Measurements from ENCODE around the gene ACOX1.
"Not testable (repeated sequence)": the region's sequence is repeated elsewhere in the genome, so short reads cannot be mapped to it uniquely, and the experiment has no call there.

The ACOX1 gene

DNA sequence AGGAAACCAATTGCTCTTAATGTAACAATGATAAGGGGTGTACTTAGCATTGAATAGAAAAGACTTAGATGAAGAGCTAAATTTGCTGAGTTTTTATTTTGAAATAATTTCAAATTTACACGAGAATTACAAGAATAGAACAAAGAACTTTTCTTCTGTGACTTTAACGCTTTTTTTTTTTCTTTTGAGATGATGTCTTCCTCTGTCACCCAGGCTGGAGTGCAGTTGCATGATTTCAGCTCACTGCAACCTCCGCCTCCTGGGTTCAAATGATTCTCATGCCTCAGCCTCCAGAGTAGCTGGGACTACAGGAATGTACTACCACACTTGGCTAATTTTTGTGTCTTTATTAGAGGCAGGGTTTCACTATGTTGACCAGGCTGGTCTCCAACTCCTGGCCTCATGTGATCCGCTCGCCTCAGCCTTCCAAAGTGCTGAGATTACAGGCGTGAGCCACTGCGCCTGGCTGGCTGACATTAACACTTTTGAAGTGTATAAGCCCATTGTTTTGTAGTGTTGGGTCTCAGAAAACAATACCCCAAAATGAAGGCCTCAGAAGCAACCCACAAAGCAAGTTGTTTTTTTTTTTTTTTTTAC, 2.2 kb upstream of the ACOX1 start:
- DNase-seq (ENCODE audit: low read depth in 2 of 2), result no peak

DNA sequence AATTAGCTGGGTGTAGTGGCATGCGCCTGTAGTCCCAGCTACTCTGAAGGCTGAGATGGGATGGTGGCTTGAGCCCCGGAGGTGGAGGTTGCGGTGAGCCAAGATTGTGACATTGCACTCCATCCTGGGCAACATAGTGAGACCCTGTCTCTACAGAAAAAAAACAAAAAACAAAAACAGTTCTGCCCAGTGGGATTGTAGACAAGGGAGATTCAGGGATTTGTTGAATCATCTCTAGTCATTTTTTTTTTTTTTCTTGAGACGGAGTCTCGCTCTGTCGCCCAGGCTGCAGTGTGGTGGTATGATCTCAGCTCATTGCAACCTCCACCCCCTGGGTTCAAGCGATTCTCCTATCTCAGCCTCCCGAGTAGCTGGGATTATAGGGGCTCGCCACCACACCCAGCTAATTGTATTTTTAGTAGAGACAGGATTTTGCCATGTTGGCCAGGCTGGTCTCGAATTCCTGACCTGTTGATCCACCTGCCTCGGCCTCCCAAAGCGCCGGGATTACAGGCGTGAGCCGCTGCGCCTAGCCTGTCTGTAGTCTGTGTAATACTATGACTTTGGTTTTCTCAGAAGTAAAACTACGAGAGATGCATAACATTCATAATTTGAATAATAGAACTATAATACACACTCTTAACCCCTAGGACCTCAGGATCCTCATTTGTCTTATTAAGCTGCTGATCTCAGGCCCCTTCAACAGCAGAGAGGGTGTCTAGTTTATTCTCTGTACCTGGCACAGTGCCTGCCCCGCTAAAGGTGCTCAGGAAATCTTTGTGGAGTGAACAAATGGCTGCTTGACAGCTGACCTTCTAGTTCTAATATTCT, 1.4 kb upstream of the ACOX1 start:
- DNase-seq (ENCODE audit: low read depth in 2 of 2), result no peak

DNA sequence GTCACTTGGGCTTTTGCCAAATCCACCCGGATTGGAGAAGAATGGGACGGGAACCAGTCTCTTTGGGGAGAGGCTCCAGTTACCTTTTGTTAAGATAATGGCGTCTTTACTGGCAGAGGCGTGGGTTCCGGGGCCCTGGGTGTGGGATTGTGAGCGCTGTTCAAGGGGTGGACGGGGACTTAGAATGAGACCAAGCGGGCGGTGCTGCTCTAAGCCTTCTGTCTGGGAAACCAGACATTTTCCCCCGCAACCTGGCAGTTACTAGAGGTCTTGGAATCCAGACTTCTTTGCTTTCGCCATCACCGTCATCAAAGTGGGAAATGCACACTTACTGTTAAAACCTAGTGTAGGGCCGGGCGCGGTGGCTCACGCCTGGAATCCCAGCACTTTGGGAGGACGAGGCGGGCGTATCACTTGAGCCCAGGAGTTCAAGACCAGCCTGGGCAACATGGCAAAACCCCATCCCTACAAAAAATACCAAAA, 780 bp upstream of the ACOX1 start:
- DNase-seq (ENCODE audit: low read depth in 2 of 2), result no peak

DNA sequence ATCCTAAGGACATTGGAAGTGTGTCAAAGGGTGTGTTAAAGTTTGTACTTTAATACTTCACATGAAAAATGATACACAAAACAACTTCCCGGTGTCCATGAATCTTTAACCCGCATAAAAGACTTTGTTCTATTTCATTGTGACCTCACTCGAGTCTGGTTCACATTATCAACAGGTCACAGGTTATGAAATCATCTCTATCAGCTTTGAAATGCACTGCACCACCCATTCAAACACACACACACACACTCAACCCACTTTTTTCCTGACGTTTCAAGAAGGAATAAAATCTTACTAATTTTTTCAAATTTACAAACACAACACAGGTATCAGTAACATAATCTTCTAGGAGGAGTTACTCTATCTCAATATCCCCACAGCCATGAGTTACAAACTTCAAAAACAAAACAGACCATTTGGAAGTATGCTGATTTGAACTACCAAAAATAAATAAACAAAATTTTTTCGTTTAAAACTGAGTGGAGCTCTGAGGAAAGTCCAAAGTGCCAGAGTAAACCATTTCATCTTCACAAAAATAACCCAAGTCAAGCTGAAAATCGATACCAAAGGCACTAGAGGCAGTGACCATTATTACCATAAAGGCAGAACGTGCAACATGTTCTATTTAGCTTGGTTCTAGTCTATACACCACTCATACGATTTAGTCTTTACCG, 2.7 kb downstream of the ACOX1 start:
- no peak for DNase-seq (ENCODE audit: low read depth in 2 of 2)

DNA sequence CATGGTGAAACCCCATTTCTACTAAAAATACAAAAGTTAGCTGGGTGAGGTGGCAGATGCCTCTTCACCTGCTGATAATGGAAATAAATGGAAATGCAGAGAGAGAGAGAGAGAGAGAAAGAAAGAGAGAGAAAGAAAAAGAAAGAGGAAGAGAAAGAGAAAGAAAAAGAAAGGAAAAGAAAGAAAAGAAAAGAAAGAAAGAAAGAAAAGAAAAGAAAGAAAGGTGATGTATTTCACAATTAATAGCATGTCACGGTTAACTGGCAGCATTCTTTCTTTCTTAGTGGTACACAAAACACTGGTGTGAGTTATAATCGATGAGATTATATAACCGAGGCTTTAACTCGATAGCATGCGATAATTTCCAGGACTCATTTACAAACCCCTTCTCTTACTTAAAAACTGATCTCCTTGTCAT, 3.2 kb downstream of the ACOX1 start:
- DNase-seq (ENCODE audit: low read depth in 2 of 2), result no peak

DNA sequence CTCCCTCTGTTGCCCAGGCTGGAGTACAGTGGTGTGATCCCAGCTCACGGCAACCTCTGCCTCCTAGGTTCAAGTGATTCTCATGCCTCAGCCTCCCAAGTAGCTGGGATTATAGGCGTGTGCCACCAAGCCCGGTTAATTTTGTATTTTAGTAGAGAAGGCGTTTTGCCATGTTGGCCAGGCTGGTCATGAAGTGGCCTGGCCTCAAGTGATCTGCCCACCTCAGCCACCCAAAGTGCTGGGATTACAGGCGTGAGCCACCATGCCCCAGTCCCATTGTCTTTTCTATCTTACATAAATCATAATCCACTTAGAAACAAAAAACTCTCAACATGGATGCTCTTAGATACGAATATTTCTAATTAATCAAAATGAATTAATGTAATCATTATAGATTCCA, 3.8 kb downstream of the ACOX1 start:
- DNase-seq (ENCODE audit: low read depth in 2 of 2), result not testable (repeated sequence)

DNA sequence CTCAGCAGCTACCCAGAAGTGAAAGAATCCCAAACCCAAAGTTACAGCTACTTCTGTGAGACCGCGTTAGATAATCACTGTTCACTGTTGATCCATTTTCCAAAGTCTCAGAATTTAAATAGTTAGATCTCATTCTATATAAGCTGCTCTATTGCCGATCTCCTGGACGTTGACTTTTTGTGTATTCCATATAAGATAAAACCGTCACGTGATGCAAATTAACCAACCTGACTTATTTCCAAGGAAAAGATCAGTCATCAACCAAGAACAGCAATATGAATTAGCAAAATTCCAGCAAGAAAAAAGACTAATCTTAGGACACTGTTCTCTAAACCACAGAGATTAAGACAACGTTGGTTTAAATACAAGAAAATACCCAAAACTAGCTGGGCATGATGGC, 8.3 kb downstream of the ACOX1 start:
- DNase-seq (ENCODE audit: low read depth in 2 of 2), result no peak

DNA sequence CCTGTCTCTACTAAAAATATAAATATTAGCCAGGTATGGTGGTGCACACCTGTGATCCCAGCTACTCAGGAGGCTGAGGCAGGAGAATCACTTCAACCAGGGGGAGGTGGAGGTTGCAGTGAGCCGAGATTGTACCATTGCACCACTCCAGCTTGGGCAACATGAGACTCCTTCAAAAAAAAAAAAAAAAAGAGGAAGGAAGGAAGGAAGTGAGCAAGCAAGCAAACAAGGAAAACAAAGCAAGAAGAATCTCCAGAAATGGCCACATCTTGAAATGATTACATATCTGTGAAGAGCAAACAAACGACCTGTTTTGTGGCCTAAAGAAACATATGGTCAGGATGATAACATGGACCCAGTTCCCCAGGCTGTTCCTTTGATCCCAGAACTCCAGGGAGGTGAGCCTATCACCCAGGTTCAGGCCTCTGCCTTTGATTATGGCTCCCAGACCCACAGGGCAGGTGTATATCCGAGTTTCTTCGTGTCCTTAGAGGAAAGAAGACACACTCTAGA, 8.9 kb downstream of the ACOX1 start:
- no peak for DNase-seq (ENCODE audit: low read depth in 2 of 2)

DNA sequence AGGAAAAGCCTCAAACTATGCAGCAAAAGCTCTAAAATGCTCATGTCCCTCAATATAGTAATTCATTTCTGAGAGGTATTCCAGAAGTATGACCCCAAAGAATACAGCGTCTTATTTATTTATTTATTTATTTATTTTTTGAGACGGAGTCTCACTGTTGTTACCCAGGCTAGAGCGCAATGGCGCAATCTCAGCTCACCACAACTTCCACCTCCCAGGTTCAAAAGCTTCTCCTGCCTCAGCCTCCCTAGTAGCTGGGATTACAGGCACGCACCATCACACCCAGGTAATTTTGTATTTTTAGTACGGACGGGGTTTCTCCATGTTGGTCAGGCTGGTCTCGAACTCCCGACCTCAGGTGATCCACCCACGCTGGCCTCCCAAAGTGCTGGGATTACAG, 9.9 kb downstream of the ACOX1 start:
- not testable (repeated sequence) for DNase-seq (ENCODE audit: low read depth in 2 of 2)

DNA sequence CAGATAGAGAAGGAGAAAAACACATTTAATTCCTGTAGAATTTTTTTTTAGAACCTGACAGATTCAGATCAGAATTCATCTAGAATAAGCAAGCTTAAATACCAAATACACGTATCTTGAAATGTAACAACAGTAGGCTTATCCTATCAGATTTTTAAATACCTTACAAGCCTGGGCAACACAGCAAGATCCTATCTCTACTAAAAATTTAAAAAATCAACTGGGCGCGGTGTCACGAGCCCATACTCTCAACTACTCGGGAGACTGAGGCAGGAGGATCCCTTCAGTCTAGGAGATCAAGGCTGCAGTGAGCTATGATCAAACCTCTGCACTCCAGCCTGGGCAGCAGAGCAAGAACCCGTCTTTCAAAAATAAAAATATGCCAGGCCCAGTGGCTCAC, 13.5 kb downstream of the ACOX1 start:
- no peak for DNase-seq (ENCODE audit: low read depth in 2 of 2)

DNA sequence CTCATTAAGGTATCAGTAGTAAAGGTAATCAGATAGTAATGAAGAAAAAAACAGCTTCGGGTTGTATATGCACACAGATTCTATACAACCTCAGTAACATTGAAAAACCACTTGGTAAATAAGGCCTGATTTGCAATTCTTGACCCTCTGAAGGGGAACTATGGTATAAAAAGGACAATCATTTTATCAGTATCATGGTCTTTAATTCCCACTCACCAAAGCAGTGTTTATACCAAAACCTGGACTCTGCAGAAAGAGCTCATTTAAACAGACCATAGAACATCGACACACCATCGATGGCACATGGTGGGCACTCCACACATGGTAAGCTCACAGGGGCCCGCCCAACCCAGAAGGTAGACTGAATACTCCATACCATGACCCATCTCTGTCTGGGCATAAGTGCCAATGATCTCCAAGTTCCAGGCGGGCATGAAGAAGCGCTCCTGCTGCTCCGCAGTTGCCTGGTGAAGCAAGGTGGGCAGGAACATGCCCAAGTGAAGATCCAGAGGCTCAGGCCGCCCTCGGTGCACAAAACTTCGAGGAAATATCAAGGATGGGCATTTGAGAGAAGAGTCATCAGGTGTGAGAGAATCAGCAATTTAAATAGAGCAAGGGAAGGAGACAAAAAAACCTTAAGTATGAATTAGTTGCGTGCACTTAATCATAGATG, 19.0 kb downstream of the ACOX1 start:
- DNase-seq (ENCODE audit: low read depth in 2 of 2), result no peak

DNA sequence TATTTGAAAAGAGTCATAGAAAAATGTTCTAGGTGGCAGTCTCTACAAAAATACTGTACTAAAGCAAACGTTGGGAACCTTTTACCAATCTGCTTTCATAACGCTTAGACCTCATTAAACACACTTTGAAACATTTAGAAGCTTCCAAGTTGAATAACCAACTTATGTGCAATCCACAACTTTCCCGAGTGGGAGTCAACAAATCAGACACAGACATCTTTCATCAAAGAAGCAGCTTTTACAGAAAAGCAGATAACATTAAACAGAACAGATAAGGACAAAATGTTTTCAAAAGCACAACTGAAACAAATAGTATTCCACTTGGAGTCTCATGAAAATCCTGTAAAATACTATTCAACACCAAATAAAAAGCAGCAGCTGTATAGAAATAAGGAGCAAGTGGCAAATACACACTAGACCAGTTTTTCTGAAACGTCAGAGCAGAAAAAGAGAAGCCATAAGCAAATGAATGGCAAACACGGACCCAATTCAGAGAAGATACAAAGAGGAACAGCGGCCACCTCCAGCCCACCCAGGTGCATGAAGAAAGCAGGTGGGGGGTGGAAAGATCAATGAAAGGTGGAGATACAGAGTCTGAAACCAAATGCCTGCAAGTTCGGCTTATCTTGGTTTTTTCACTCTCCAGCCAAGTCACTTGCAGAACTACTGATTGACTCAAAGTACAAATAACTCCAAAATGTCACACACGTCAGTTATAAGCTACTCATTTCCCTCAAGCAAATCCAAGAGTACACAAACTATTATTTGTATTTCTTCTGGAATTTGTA, 19.7 kb downstream of the ACOX1 start:
- DNase-seq (ENCODE audit: low read depth in 2 of 2), result no peak

DNA sequence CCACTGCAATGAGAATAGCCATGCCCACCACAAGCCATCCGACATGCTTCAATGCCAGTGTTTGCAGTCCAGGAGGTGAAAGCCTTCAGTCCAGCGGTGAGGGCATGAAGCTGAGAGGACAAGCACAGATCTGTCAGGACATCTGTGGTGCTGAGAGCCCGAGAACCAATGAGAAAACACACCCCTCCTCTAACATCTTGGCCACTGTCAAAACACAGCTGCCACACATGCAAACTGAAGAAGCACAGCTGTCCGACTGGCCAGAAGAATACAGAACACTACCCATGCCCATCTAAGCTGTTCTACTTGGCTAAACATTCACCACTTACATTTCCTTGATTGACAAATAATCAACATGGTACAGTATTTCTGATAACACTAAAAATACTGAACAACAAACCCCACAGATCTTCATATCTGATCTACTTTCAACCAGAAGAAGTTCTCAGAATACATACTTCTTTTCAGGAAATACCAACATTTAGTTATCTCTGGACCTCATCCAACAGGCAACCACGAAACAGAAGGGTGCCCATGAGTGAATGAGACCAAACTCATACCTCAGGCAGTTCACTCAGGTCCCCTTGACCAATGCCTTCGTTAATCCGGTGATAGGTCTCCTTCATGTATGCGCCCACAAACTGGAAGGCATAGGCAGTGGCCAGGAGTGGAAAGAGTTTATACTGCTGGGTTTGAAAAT, 28.0 kb downstream of the ACOX1 start:
- no peak for DNase-seq (ENCODE audit: low read depth in 2 of 2)

DNA sequence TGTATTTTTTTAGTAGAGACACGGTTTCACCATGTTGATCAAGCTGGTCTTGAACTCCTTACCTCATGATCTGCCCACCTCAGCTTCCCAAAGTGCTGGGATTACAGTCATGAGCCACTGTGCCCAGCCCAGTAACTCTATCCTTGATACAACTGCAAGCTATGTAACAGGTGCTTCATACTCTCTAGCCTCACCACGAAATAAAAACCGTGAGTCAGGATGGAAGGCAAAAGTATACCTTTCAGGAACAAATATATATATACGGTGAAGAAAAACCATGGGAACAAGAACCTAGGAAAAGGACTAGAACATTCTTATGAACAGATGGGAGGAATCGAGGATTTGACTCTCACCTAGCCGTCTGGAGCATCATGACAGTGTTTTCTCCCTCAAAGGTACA, 28.5 kb downstream of the ACOX1 start:
- no peak for DNase-seq (ENCODE audit: low read depth in 2 of 2)

DNA sequence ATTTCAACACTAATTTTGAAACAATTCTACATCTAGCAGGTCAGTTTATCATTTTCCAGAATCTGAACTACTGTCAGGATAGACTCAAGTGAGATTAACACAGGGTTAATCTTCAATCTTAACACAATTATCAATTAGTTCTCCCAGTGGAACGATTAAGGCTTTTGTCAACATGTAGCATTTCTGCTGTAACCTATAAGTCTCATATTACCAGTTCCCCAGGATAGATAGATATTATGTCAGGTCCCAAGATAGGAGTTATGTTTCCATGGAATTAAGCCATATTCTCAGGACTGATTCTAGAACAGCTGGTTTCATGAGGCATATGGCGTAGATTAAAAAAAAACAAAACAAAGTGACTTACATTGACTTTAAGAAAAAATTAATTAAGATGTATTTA, 33.8 kb downstream of the ACOX1 start:
- DNase-seq (ENCODE audit: low read depth in 2 of 2), result no peak

DNA sequence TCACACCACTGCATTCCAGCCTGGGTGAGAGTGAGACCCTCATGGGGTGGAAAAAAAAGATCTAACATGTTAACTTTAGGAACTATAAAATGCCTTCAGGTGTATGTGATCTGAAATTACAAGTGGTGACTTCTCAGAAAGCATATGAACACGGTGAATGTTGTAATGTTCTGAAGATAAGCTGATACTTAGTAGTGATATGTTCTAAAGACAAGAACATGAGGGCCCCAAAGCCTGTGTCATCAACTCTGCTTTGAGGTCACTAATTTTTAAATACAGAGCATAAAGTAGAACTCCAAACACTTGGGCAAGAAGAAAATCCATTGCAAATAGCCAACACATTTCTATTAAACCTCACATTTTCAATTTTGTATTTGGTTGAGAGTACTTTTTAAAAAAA, 35.5 kb downstream of the ACOX1 start:
- no peak for DNase-seq (ENCODE audit: low read depth in 2 of 2)

DNA sequence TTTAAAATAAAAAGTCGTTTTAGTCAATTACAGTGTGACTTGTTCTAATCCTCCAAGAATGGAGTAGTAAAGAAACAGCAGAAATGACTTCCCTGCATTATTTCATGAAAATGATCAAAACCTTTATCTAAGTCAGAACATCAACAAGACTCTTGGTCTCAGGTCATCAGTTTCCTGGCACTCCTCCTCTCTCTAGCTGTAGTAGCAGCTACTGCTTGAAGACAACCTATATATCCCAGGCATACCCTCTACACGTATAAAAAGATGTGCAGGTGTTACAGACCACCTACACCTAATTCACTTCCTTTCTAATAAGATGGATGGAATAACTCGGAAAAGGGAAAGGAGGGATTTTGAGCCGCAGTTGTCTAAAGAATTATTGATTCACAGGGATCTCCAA, 36.5 kb downstream of the ACOX1 start:
- no peak for DNase-seq (ENCODE audit: low read depth in 2 of 2)

DNA sequence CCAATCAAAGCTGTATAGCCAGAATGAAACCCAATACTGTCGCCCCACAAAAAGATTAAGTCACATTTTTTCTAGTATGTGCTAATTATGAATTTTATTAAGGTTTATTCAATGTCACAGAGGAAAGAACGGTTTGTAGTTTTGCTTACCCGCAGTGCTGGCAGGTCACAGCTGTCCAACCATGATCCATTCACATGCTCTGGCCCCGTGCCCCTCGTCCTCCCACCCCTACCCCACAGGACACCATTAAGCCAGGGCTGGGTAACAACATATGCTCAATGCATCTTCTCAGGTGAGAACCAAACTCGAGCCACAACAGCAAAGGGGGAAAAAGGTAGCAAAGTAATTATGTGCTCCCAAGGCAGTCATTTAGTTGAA, 37.5 kb downstream of the ACOX1 start:
- DNase-seq (ENCODE audit: low read depth in 2 of 2), result no peak

DNA sequence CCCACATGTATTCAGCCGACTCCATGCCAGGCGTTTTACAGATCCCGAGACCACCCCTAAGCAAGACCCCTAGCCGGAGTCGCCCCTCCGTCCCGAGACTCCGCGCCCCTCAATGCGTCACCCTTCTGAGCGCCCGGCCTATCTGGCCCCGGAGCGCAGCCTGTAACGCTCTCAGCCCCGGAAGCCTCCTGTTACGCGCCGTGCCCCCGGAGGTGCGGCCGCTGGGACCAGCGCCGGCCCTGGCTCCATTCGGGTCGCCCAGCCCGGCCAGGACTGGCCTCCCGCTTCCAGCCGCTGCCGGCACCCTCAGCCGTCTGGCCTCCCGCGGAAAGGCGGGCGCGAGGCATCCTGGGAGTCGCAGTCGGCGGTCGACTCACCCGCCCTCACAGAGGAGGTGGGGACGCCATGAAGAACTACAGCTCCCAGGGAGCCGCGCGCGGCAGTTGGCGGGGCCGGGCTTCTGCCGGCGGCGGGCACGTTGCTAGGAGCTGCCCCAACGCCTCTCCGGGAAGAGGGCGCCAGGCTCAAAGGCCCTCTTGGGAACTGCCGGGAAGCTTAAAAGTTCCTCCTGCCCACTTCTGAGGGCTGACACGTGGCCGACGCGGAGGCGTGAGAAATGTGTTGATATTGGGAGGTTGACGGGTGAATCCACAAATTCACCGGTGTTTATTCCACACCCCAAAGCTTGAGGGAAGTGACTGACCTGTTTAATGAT, 38.1 kb downstream of the ACOX1 start, which contains the start of gene FBF1:
Gene FBF1 (minus strand): TSS at position 316 of the 715 bp plus-strand sequence. CDS start 2,893 bp downstream, outside the sequence.
- DNase-seq (ENCODE audit: low read depth in 2 of 2), result peak; percentile 86 to 89

DNA sequence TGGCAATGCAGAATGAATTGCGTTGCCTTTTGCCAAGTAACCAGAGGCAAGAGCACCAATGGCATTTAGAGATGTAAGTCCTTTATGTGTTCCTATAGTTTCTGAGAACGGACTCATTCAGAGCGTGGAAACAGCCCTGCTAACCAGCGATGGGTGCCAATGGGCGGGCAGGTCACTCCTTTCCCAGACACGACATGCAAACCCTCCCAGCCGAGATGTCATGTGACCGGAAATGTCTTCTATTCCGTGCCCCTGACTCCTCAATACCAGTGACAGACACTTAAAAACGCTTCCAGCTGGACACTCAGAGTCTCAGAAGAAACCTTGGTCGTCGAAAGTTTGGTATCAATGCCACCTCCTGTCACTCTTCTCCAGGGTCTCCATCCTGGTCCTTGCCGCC, 41.3 kb downstream of the ACOX1 start:
- DNase-seq (ENCODE audit: low read depth in 2 of 2), result no peak

All from stimulated activated CD4-positive, alpha-beta T cell treated with anti-CD3 and anti-CD28 coated beads, Interleukin-4, amount 100 ng/mL, for 48 hours (primary cell).